GM12872 (cell line): ENCODE measurements around the gene SYK.

ENCODE experiments used
- TF ChIP-seq, protein P1 (sequence below): IDR thresholded peaks from 3 replicates; pipeline ENCODE4 v1.5.1; 2011; ENCODE audit warnings: low read depth, mild to moderate bottlenecking, low read length, moderate library complexity; ENCODE audit not compliant: insufficient read depth

The SYK gene

DNA sequence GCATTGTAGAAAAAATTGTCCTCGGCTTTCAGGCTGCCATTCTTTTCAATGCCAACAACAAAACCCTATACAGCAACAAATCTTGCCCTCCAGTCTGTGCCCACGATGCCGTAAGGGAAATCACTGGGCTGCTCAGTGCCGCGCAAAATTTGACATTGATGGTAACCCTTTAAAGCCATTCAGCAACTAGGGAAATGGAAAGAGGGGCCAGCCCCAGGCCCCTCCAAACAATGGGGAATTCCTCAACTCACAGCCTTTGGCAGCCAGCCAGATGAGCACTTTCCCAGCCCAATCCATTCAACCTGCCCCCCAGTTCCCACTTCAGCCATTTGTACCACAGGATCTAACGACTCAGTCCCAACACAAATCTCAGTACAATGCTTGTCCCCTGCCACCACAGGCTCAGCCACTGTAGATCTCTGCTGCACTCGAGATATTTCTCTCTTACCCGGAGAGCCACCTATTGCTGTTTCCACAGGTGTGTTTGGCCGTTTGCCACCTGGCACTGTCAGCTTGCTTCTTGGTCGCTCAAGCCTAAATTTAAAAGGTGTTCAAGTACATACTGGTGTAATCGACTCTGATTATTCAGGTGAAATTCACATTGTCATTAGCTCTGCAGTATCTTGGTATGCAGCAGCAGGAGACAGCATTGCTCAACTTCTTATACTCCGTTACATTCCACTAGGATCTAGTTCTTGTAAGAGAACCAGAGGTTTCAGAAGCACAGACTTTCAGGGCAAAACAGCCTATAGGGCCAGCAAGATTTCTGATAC, 103.3 kb downstream of the SYK start:
- TF ChIP-seq, protein P1, sequence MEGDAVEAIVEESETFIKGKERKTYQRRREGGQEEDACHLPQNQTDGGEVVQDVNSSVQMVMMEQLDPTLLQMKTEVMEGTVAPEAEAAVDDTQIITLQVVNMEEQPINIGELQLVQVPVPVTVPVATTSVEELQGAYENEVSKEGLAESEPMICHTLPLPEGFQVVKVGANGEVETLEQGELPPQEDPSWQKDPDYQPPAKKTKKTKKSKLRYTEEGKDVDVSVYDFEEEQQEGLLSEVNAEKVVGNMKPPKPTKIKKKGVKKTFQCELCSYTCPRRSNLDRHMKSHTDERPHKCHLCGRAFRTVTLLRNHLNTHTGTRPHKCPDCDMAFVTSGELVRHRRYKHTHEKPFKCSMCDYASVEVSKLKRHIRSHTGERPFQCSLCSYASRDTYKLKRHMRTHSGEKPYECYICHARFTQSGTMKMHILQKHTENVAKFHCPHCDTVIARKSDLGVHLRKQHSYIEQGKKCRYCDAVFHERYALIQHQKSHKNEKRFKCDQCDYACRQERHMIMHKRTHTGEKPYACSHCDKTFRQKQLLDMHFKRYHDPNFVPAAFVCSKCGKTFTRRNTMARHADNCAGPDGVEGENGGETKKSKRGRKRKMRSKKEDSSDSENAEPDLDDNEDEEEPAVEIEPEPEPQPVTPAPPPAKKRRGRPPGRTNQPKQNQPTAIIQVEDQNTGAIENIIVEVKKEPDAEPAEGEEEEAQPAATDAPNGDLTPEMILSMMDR, result no peak

GRCh38 chr9:90905822-90906221, 104.2 kb downstream of the SYK start:
- TF ChIP-seq, protein P1, result no peak

GRCh38 chr9:90906316-90907055, 104.9 kb downstream of the SYK start:
- TF ChIP-seq, protein P1, result no peak

DNA sequence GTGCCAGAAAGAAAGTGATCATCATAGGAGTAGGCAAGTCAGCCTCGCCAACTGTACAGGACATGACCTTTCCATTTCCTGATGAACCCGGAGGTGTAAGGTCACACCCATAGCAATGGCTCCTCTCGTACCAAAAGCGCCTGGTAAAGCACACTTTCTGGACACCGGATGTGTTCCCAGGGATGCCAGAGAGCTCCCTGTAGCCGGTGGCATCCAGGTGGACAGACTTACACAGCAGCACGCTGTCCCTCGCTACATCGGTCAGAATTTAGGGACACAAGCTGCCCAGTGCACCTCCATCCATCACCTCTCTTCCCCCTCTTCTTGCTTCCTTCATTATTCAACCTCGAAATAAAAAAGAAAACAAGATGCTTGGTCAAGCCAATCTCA, 105.4 kb downstream of the SYK start:
- TF ChIP-seq, protein P1, result no peak

DNA sequence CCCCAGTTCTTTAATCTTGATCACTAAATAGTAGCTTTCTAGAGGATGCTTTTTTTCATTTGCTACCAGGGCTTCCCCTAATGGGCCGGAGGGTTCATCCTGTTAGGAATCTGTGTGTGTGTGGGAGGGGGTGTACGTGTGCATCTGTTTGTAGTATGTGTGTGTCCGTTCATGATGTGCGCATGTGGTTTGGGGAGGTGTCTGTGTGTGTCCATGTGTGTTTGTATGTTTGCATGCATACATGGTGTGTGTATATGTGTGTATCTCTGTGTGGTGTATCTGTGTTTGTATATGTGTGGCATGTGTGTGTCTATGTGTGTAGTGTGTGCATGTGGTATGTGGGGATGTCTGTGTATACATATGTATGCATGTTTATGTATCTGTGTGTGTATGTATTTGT, 106.2 kb downstream of the SYK start:
- TF ChIP-seq, protein P1, result no peak

- TF ChIP-seq, protein P1, result no peak
Measured at GRCh38 chr9:90909225-90909624, 107.6 kb downstream of the SYK start.

GRCh38 chr9:90909747-90910283, 108.2 kb downstream of the SYK start:
- TF ChIP-seq, protein P1, result no peak
